Activated CD4-positive, alpha-beta T cell treated with anti-CD3 and anti-CD28 coated beads, Interleukin-10, Interleukin-2, amounts not matched to agents 100 ng/mL and 50 ng/mL, durations not matched to agents 16 hours and 8 hours (primary cell): ENCODE data around the gene OR1M1.
A peak's percentile ranks its signal among the peaks of the same experiment; 100 is the strongest.

Experiments used
- DNase-seq: peaks from one replicate; pipeline ENCODE4 v3.0.0-alpha.2; 2020

OR1M1 gene

GRCh38 chr19:9075064-9075949, 11.6 kb upstream of the OR1M1 start:
- DNase-seq, result no peak

GRCh38 chr19:9076901-9077300, 10.0 kb upstream of the OR1M1 start:
- no peak for DNase-seq

GRCh38 chr19:9078651-9079050, 8.2 kb upstream of the OR1M1 start:
- DNase-seq, result no peak

- no peak for DNase-seq
Observed at GRCh38 chr19:9107375-9107774, 20.5 kb downstream of the OR1M1 start, which contains the start of gene OR7G2. OR7G2 (minus strand) TSS chr19:9107475; CDS start chr19:9103243, 4,232 bp downstream.

GRCh38 chr19:9109959-9110358, 23.1 kb downstream of the OR1M1 start:
- no peak for DNase-seq

GRCh38 chr19:9115307-9115813, 28.5 kb downstream of the OR1M1 start, which contains the start of gene OR7G1:
OR7G1 (minus strand) TSS chr19:9115763; CDS start chr19:9115763, 0 bp downstream.
- no peak for DNase-seq

GRCh38 chr19:9116547-9116946, 29.7 kb downstream of the OR1M1 start:
- DNase-seq, result no peak

- no peak for DNase-seq
Observed at GRCh38 chr19:9126900-9127405, 40.1 kb downstream of the OR1M1 start, which contains the start of gene OR7G3. OR7G3 (minus strand) TSS chr19:9126950; CDS start chr19:9126950, 0 bp downstream.

GRCh38 chr19:9128171-9128570, 41.3 kb downstream of the OR1M1 start:
- no peak for DNase-seq

GRCh38 chr19:9130965-9131364, 44.1 kb downstream of the OR1M1 start:
- DNase-seq, result no peak

GRCh38 chr19:9132422-9132821, 45.6 kb downstream of the OR1M1 start:
- no peak for DNase-seq

- DNase-seq, result no peak
Observed at GRCh38 chr19:9139609-9140158, 52.8 kb downstream of the OR1M1 start.

- DNase-seq, result peak; percentile 94
Observed at GRCh38 chr19:9140159-9140874, 53.5 kb downstream of the OR1M1 start, which contains the start of gene ZNF317. ZNF317 (plus strand) TSS chr19:9140397; CDS start chr19:9156017, 15,620 bp downstream.

GRCh38 chr19:9144920-9145319, 58.1 kb downstream of the OR1M1 start:
- no peak for DNase-seq
